Neural cell (in vitro differentiated cells): Measurements from ENCODE around the gene ARPC5.

Experiments used
- POLR2AphosphoS5 ChIP-seq: IDR thresholded peaks from 2 replicates; pipeline ENCODE4 v1.6.1; 2012
- TF ChIP-seq, protein P1 (sequence below): fragments of 450-650 bp; IDR thresholded peaks from 2 replicates; pipeline ENCODE4 v1.5.1; 2014; ENCODE audit warnings: antibody characterized with exemption, mild to moderate bottlenecking, moderate library complexity; ENCODE audit not compliant: poor library complexity, severe bottlenecking

DNA sequence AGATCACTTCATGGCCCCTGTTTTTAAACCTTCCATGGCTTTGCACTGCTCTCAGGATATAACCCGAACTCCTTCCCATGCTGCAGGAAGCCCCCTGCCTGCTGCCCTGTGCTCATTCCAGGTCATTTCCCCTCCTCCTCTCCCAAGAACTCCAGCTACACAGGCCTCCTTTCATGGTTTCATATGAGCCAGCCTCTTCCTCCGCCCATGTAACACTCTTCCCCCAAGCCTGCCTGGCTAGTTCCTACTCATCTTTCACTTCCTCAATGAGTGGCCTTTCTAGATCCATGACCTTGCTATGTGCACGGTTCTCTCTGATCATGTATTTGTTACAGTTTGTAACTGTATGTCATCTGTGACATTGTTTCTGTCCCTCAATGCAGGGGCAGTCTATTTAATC is 42.2 kb downstream of the ARPC5 start:
- TF ChIP-seq POLR2AphosphoS5 = no peak
- TF ChIP-seq, protein P1, sequence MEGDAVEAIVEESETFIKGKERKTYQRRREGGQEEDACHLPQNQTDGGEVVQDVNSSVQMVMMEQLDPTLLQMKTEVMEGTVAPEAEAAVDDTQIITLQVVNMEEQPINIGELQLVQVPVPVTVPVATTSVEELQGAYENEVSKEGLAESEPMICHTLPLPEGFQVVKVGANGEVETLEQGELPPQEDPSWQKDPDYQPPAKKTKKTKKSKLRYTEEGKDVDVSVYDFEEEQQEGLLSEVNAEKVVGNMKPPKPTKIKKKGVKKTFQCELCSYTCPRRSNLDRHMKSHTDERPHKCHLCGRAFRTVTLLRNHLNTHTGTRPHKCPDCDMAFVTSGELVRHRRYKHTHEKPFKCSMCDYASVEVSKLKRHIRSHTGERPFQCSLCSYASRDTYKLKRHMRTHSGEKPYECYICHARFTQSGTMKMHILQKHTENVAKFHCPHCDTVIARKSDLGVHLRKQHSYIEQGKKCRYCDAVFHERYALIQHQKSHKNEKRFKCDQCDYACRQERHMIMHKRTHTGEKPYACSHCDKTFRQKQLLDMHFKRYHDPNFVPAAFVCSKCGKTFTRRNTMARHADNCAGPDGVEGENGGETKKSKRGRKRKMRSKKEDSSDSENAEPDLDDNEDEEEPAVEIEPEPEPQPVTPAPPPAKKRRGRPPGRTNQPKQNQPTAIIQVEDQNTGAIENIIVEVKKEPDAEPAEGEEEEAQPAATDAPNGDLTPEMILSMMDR = no peak
